Measurements from ENCODE around the gene ADCY1. TPM values are rescaled to one million over a fixed set of nuclear protein-coding genes. Genes with fewer than 3 reads are reported as not detected.
"Not testable (repeated sequence)": the region's sequence is repeated elsewhere in the genome, so short reads cannot be mapped to it uniquely, and the experiment has no call there.

The ADCY1 gene
- total and polyA plus RNA-seq, 2 donors: 1.2 to 3.7 TPM

DNA sequence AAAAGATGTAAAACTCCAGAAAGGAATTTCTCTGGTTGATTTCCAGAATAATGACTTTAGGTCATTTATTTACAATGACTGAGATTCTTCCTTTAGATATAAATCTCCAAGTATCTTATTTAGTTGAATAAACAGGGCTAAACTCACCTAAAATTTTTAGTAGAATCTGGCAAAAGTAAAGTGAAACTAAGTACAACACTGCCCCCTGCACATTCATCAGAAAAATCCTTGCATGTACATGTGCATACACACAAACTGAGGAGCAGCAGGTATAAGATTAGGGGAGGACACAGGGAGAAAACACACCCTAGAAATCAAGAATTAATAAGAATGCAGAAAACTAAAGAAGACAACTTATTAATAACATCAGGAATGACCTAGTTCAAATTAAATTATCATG lies 174.8 kb downstream of the ADCY1 start:
- not testable (repeated sequence) for H3K4me1 ChIP-seq (ENCODE audit: insufficient read depth); DNase-seq (ENCODE audit: extremely low spot score); H3K4me3 ChIP-seq (ENCODE audit: low read depth, low read length); H3K36me3 ChIP-seq (ENCODE audit: insufficient read depth); H3K27ac ChIP-seq (ENCODE audit: low read depth)

DNA sequence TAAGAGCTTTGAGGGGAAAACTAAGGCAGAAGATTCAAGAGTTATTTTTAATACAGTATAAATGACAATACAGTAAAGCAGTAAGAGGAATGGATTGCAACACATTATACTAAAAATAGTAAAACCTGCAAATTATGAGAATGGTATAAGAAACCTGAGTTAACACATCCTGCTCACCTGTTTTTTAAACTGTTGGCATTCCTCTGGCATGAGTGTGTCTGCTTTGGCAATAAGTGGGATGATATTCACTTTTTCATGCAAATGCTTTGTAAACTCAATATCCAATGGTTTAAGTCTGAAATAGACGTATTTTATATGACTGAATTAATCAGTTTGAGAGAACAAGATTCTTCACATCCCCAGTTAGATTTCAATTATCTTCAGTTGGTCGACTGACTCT lies 177.2 kb downstream of the ADCY1 start:
- WGBS: 94% methylated on average over 2 of the region's 2 CpGs
- H3K36me3 ChIP-seq (ENCODE audit: insufficient read depth); H3K4me1 ChIP-seq (ENCODE audit: insufficient read depth); DNase-seq (ENCODE audit: extremely low spot score); H3K4me3 ChIP-seq (ENCODE audit: low read depth, low read length); H3K27ac ChIP-seq (ENCODE audit: low read depth): not testable (repeated sequence)

DNA sequence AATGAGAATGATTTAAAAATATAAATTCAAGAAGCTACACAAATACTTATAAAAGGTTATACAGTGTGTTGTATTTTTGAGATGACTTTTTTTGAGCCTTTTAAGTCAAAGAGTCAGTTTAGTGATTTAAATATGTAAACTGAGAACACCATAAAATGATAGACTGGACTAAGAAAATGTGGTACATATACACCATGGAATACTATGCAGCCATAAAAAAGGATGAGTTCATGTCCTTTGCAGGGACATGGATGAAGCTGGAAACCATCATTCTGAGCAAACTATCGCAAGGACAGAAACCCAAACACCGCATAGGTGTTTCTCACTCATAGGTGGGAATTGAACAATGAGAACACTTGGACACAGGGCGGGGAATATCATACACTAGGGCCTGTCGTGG lies 182.2 kb downstream of the ADCY1 start:
- DNase-seq (ENCODE audit: extremely low spot score); H3K4me1 ChIP-seq (ENCODE audit: insufficient read depth); H3K36me3 ChIP-seq (ENCODE audit: insufficient read depth); H3K4me3 ChIP-seq (ENCODE audit: low read depth, low read length); H3K27ac ChIP-seq (ENCODE audit: low read depth): not testable (repeated sequence)
- 99% methylated on average over 3 of the region's 4 CpGs for WGBS

DNA sequence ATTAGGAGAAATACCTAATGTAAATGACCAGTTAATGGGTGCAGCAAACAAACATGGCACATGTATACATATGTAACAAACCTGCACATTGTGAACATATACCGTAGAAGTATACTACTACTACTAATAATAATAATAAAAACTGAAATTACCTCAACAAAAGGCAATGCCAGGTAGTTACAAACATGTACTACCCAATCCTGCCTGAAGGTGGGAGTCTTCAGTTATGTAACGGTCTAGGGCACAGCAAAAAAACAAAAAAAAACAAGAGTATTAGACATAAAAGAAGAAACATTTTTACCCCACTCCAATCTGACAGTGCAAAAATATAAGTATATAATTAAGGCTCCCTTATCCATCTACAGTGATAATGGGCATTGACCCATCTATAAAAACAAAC lies 182.6 kb downstream of the ADCY1 start:
- not testable (repeated sequence) for H3K4me3 ChIP-seq (ENCODE audit: low read depth, low read length); H3K36me3 ChIP-seq (ENCODE audit: insufficient read depth); H3K4me1 ChIP-seq (ENCODE audit: insufficient read depth); H3K27ac ChIP-seq (ENCODE audit: low read depth); DNase-seq (ENCODE audit: extremely low spot score)
- 90% methylated on average over 2 of the region's 2 CpGs for WGBS

DNA sequence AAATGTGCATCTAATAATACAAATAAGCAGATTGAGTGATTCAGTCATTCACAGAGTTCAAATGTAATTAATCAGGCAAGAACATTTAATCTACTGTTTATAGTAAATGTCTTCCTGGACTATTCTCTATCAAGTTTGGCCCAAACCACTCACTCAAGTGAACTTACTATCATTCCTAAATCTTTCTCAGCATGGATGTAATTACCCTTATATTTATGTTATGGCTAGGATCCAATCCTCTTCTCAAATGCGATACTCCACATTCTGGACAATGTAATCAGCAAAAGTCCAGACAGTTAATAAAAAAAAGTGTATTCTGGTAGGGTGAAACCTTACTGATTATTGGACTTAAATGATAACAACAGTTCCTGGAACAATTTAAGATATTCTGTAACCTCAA lies 185.3 kb downstream of the ADCY1 start:
- DNase-seq (ENCODE audit: extremely low spot score); H3K36me3 ChIP-seq (ENCODE audit: insufficient read depth); H3K4me3 ChIP-seq (ENCODE audit: low read depth, low read length); H3K27ac ChIP-seq (ENCODE audit: low read depth); H3K4me1 ChIP-seq (ENCODE audit: insufficient read depth): not testable (repeated sequence)
- WGBS: 33% methylated on average over 1 of the region's 1 CpG

DNA sequence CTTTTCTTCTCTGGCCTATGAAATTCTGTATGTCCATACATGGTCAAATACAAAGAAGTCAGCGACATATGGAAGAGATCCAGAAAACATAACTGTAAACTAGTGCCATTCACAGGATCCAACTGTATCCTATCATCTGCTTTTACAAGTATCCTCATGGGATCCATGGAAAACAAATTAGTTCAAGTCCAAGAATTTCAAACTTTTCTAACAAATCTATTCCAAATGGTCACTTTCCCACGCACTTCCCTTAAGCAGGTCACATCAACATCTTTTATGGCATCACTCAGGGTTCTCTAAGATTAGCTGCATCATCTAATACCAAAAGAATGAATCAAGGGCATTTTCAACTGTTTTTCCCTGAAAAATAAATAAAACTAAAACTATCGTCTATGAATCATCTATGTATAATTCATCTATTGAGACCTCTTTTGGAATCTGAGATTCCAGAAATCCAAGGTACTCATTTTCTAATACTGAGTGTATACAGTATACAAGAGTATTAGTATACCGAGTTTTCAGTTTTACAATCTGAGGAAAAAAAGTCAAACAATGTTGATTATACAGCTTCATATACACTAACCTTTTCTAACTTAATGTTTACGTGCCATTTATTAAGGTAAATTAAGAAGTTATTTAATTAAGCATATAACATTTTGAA lies 187.5 kb downstream of the ADCY1 start:
- H3K4me3 ChIP-seq (ENCODE audit: low read depth, low read length); H3K36me3 ChIP-seq (ENCODE audit: insufficient read depth); DNase-seq (ENCODE audit: extremely low spot score); H3K27ac ChIP-seq (ENCODE audit: low read depth); H3K4me1 ChIP-seq (ENCODE audit: insufficient read depth): not testable (repeated sequence)
- WGBS: 49% methylated on average over 5 of the region's 5 CpGs

DNA sequence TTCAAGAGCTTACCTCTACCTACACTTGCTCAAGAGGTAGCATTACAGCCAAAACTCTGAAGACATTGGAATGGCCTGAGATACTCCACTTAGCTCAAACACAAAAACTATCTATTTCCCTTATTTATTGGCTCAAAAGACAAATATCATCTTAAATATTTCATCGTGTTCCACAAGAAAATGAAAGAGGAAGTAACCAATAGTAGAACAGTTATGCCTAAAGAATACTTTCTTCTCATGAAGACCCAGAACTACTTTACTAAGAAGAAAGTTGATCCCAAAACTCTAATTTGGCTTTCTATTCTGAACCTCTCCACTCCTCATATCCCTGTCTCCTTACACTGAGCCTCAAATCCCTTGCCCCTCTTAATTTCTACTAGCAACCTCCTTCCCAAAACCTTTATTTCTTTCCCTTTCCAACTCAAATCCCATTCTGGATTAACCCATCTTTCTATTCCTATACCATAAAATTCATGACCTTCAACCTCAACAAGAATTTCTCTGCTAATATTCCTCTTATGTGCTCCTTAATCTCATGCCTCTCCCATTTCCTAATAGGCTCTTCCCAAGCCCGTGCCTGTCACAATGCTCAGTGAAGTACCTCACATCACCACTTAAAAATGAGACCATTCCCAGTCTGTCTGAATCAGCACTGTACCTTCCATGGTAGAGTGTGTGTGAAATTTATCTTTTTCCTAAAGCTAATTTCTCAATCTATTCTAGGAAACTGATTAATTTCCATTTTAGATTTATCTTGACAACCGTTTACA lies 188.2 kb downstream of the ADCY1 start:
- H3K36me3 ChIP-seq (ENCODE audit: insufficient read depth); H3K4me3 ChIP-seq (ENCODE audit: low read depth, low read length); DNase-seq (ENCODE audit: extremely low spot score); H3K27ac ChIP-seq (ENCODE audit: low read depth); H3K4me1 ChIP-seq (ENCODE audit: insufficient read depth): not testable (repeated sequence)
- 49% methylated on average over 3 of the region's 3 CpGs for WGBS

DNA sequence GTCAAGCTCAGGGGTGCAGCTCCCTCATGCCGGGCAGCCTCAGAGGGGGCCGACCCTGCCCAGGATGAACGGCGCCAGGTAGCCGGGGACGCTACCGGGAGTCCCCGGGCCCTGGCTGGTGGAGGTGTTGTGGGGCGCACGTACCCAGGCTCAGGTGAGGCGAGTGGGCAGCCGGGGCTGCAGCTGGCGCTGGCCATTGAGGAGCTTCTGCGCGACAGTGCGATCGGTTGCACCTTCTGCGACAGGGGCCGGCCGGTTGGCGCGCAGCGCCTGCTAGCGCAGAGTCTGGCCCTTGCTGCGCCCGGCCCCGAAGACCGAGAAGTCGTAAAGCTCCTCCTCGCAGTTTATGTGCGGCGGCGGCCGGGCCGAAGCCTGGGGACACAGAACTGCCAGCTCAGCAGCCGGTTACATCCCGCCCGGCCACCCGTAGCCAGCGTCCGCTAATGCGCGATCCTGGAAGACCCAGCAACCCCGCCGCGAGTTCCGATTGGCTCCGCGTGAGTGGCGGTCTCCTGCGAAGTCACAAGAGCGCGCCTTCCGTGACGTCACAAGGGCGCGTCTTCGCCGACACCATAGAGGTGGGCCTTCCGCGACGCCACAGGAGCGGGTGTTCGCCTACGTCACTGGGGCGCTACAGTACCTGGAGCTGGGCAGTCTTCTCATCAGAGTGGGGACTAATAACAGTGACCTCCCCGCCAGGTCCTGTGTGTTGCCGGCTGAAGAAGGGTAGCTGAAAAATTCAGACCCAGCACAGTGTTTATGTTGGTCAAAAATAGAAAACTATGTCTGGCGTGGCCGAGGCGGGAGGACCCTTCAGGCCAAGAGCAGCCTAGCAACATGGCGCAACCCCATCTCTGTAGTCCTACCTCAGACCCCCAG lies 194.6 kb downstream of the ADCY1 start:
- under 1% methylated on average over 72 of the region's 72 CpGs for WGBS
- not testable (repeated sequence) for H3K4me1 ChIP-seq (ENCODE audit: insufficient read depth); H3K36me3 ChIP-seq (ENCODE audit: insufficient read depth)
- DNase-seq (ENCODE audit: extremely low spot score): peak; percentile 94
- peak overlapping the region; percentile 85 for H3K4me3 ChIP-seq (ENCODE audit: low read depth, low read length)
- H3K27ac ChIP-seq (ENCODE audit: low read depth): peak overlapping the region; percentile 86

DNA sequence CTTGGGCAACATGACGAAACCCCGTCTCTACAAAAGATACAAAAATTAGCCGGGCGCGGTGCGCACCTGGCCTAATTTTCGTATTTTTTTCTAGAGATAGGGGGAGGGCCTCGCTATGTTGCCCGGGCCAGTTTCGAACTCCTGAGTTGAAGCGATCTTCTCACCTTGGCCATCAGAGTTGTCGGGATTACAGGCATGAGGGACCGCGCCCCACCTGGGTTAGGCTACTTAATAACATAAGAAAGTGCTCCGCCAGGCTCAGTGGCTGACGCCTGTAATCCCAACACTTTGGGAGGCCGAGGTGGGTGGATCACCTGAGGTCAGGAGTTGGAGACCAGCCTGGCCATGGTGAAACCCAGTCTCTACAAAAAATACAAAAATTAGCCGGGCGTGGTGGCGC lies 195.5 kb downstream of the ADCY1 start:
- H3K4me3 ChIP-seq (ENCODE audit: low read depth, low read length); H3K27ac ChIP-seq (ENCODE audit: low read depth); H3K36me3 ChIP-seq (ENCODE audit: insufficient read depth); DNase-seq (ENCODE audit: extremely low spot score); H3K4me1 ChIP-seq (ENCODE audit: insufficient read depth): not testable (repeated sequence)
- 97% methylated on average over 20 of the region's 20 CpGs for WGBS

Small RNA genes within 50 kb of the gene (small RNA-seq; reads per million reads assigned to genes)
- not detected for gene AC073325.2
